GM19463 (cell line): ENCODE data around the gene SORCS2.

ENCODE experiments used
- ATAC-seq: cut with Tn5 transposase; IDR thresholded peaks from one replicate; pipeline ENCODE4 v1.9.1; 2021; ENCODE audit warnings: mild to moderate bottlenecking, moderate library complexity; ENCODE audit not compliant: unreplicated experiment

SORCS2 gene

DNA sequence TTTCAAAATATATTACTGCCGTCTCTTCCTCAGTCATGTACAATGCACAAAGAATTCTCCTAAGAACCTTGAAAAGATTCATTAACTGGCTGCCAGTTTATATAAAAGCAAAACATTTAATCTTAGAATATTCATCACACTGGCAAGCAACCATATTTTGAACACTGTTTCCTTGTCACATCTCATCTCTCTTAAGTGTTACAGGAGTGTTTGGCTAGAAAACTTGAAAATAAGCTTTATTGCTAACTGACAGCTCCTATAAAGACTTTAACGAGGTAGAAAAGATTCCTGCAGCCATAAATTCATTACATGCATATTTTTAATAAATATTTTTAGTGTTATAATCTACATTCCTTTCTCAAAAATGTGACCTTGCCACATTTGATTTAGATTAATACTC, 597.7 kb downstream of the SORCS2 start:
- no peak for ATAC-seq

DNA sequence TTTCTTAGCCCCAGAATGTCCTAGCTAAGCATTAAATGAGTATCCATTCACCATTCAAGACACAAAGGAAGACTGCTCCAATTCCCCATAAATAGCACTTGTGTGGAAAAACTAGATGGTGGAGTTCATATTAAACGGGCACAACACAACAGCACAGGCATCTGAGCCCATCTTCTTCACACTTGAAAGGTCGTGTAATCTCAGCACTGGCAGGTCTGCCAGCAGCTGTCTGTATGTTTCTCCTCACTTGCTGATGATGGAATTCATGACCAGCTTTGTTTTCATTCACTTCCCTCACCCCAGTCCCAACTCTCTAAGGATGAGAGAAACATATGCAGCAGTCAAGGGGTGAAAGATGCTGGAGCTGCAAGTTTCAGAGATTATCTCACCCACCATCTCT, 598.7 kb downstream of the SORCS2 start:
- no peak for ATAC-seq
